ENCODE results near the gene SAP130.

Gene SAP130

DNA sequence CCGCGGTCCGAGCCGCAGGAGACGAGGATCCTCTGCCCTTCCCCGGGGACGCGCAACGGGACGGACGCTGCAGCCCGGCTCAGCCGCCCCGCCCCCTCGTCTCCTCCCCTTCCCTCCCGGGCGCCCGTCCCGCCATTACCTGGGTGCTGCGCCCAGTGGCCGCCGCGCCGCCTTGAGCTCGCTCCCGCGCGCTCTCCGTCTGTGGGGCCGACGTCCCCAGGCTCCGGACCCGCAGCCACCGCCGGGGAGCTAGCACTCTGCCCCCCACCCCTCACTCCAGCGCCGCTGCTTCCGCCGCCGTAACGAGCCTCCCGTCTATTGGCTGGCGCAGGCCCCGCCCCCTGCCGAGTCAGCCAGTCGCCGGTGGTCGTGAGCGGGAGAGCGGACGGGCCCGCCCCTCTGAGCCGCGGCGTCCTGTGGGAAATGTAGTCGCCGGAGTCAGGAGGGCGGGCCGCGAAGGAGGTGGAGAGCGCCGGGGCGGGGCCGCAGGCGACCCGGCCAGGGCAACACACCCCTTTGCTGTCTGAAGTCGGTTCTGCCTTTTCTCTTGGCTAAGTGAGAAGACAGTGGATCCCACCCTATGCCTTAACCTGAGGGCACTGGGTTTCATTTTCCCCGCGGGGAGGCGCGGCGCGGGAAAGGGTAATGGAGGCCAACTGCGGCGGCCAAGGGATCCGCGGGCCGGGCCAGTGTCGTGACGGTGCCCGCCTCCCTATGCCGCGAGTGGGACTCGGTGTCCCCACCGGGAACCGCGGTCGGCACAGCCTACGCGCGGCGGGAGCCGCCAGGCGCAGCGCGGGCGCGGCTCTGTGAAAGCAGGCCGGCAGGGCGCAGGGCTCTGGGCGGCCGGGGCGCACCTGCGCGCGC lies at the start of gene SAP130:
TSS of gene SAP130 (minus strand) at position 259 of the 867 bp plus-strand sequence. CDS start 1,767 bp downstream, outside the sequence.
- Histone ChIP-seq H3K9ac (ENCODE audit: low read length) (peak within 1 kb of the TSS; percentile 88), H3K36me3 (ENCODE audit: control insufficient read depth, insufficient read depth, low read length) (peaks cover 7% of the 10 kb centered on the region), H3K27me3 (ENCODE audit: control insufficient read depth, insufficient read depth, low read length) (peaks cover 21% of the 10 kb centered on the region), H3K27ac (ENCODE audit: low read depth, low read length) (peak within 1 kb of the TSS; percentile 88), H3K4me3 (ENCODE audit: low read depth, low read length) (peak within 1 kb of the TSS; percentile 95), H3K4me1 (ENCODE audit: control insufficient read depth, insufficient read depth, low read length) (no peaks in the 10 kb centered on the region), H3K9me3 (ENCODE audit: control insufficient read depth, insufficient read depth, low read depth, low read length) (peaks cover 11% of the 10 kb centered on the region)

DNA sequence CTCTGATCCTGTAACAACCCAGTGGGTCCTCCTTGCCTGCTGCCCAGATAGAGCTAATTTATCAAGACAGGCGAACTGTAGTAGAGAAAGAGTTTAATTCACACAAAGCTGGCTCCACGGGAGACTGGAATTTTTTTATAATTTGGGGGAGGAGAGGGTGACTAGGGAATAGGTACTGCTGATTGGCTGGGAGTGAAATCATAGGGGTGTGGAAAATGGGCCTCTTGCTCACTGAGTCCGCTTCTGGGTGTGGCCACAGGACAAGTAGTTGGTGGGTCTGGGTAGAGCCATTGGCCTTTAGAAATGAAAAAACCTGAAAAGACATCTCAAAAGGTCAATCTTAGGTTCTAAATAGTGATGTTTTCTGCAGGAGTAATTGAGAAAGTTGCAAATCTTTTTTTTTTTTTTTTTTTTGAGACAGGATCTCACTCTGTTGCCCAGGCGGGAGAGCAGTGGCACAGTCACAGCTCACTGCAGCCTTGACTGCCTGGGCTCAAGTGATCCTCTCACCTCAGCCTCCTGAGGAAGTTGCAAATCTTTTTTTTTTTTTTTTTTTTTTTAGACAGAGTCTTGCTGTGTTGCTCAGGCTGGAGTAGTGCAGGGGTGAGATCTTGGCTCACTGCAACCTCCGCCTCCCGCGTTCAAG lies 48.7 kb upstream of the SAP130 start:
- H3K9me3 ChIP-seq (ENCODE audit: control insufficient read depth, insufficient read depth, low read depth, low read length): 0 out of 2 replicates have a peak, but pooled peaks cover 4% of the 10 kb centered on the region
- H3K4me1 ChIP-seq (ENCODE audit: control insufficient read depth, insufficient read depth, low read length): no peaks in the 10 kb centered on the region
- no peak overlapping the region for H3K27ac ChIP-seq (ENCODE audit: low read depth, low read length)
- H3K36me3 ChIP-seq (ENCODE audit: control insufficient read depth, insufficient read depth, low read length): no peaks in the 10 kb centered on the region
- H3K27me3 ChIP-seq (ENCODE audit: control insufficient read depth, insufficient read depth, low read length): no peaks in the 10 kb centered on the region
- no peak overlapping the region for H3K4me3 ChIP-seq (ENCODE audit: low read depth, low read length)
- no peak overlapping the region for H3K9ac ChIP-seq (ENCODE audit: low read length)

DNA sequence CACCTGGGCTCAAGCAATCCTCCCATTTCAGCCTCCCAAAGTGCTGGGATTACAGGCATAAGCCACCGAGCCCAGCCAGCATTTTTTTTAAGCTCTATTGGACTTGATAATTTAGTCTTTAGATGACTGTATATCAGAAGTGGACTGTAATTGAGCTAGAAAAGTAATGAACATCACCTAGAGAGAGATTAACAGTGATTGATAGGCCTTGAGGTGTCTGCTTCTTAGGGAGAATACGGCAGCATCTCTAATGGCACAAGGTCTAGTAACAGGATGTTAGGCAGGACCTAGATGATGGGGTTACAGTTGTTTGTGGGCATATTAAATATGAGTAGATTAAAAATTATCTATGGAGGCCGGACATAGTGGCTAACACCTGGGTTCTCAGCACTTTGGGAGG lies 45.4 kb upstream of the SAP130 start:
- Histone ChIP-seq H3K27me3 (ENCODE audit: control insufficient read depth, insufficient read depth, low read length) (no peaks in the 10 kb centered on the region), H3K27ac (ENCODE audit: low read depth, low read length) (no peak overlapping the region), H3K9me3 (ENCODE audit: control insufficient read depth, insufficient read depth, low read depth, low read length) (0 out of 2 replicates have a peak, but pooled peaks cover 4% of the 10 kb centered on the region), H3K4me3 (ENCODE audit: low read depth, low read length) (no peak overlapping the region), H3K4me1 (ENCODE audit: control insufficient read depth, insufficient read depth, low read length) (no peaks in the 10 kb centered on the region), H3K9ac (ENCODE audit: low read length) (no peak overlapping the region), H3K36me3 (ENCODE audit: control insufficient read depth, insufficient read depth, low read length) (no peaks in the 10 kb centered on the region)

DNA sequence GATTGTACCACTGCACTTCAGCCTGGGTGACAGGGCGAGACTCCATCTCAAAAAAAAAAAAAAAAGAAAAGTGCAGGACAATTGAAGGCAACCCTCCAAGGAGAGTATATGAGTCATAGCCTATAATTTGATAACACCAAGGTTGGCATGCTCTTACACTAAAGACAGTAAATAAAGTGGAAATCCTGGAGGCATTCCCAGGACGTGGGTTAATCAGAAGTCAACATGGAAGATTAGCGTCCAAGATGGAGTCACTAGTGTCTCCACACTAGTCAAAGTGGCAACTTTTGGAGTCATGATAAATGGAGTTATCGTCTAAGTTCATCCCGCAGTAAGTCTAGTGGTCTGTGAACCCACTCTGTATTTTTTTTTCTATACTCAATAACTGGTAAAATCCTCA lies 41.9 kb upstream of the SAP130 start:
- no peak overlapping the region for H3K27ac ChIP-seq (ENCODE audit: low read depth, low read length)
- H3K9ac ChIP-seq (ENCODE audit: low read length): no peak overlapping the region
- no peaks in the 10 kb centered on the region for H3K4me1 ChIP-seq (ENCODE audit: control insufficient read depth, insufficient read depth, low read length)
- H3K36me3 ChIP-seq (ENCODE audit: control insufficient read depth, insufficient read depth, low read length): no peaks in the 10 kb centered on the region
- H3K27me3 ChIP-seq (ENCODE audit: control insufficient read depth, insufficient read depth, low read length): no peaks in the 10 kb centered on the region
- H3K9me3 ChIP-seq (ENCODE audit: control insufficient read depth, insufficient read depth, low read depth, low read length): no peaks in the 10 kb centered on the region
- H3K4me3 ChIP-seq (ENCODE audit: low read depth, low read length): no peak overlapping the region

DNA sequence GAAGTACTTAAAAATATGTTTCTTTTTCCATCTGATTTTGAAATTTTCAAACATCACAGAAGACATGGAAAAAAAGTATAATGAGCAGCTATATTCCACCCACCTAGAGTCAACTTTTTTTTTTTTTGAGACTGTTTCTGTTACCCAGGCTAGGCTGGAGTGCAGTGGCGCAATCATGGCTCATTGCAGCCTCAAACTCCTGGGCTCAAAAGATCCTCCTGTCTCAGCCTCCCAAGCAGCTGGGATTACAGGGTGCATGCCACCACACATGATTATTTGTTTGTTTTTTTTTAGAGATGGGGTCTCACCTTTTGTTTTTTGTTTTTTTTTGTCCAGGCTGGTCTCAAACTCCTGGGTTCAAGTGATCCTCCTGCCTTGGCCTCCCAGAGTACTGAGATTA lies 36.5 kb upstream of the SAP130 start:
- Histone ChIP-seq H3K27me3 (ENCODE audit: control insufficient read depth, insufficient read depth, low read length) (no peaks in the 10 kb centered on the region), H3K36me3 (ENCODE audit: control insufficient read depth, insufficient read depth, low read length) (no peaks in the 10 kb centered on the region), H3K4me1 (ENCODE audit: control insufficient read depth, insufficient read depth, low read length) (no peaks in the 10 kb centered on the region), H3K4me3 (ENCODE audit: low read depth, low read length) (no peak overlapping the region), H3K9ac (ENCODE audit: low read length) (no peak overlapping the region), H3K27ac (ENCODE audit: low read depth, low read length) (no peak overlapping the region), H3K9me3 (ENCODE audit: control insufficient read depth, insufficient read depth, low read depth, low read length) (no peaks in the 10 kb centered on the region)

DNA sequence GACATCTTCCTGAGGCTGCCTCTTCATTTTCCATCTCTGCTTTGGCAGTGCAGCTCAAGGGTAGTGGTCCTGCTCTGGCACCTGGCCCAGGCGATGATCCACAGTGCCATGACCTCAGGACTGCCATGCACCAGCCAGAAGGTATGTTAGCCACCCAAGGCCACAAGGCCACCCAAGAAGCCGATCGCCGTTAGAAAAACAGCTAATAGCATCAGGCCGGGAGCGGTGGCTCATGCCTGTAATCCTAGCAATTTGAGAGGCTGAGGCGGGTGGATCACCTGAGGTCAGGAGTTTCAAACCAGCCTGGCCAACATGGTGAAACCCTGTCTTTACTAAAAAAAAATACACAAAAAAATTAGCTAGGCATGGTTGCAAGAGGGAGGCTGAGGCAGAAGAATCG lies 34.7 kb upstream of the SAP130 start:
- H3K9me3 ChIP-seq (ENCODE audit: control insufficient read depth, insufficient read depth, low read depth, low read length): no peaks in the 10 kb centered on the region
- no peaks in the 10 kb centered on the region for H3K4me1 ChIP-seq (ENCODE audit: control insufficient read depth, insufficient read depth, low read length)
- H3K4me3 ChIP-seq (ENCODE audit: low read depth, low read length): no peak overlapping the region
- H3K36me3 ChIP-seq (ENCODE audit: control insufficient read depth, insufficient read depth, low read length): no peaks in the 10 kb centered on the region
- no peaks in the 10 kb centered on the region for H3K27me3 ChIP-seq (ENCODE audit: control insufficient read depth, insufficient read depth, low read length)
- no peak overlapping the region for H3K27ac ChIP-seq (ENCODE audit: low read depth, low read length)
- no peak overlapping the region for H3K9ac ChIP-seq (ENCODE audit: low read length)

DNA sequence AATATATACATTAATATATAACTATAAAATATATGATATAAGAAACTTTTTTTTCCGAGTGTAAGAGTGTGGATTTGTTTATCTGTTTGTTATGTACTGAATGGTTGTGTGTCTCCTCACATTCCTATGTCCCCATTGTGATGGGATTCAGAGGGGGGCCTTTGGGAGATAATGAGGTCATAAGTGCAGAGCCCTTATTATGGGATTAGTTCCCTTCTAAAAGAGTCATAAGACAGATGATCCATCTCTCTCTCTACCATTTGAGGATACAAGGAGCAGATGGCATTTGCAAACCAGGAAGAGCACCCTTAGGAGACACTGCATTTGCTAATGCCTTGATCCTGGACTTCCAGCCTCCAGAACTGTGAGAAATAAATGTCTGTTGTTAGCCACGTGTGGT lies 30.3 kb upstream of the SAP130 start:
- Histone ChIP-seq H3K4me1 (ENCODE audit: control insufficient read depth, insufficient read depth, low read length) (no peaks in the 10 kb centered on the region), H3K4me3 (ENCODE audit: low read depth, low read length) (no peak overlapping the region), H3K27ac (ENCODE audit: low read depth, low read length) (no peak overlapping the region)

DNA sequence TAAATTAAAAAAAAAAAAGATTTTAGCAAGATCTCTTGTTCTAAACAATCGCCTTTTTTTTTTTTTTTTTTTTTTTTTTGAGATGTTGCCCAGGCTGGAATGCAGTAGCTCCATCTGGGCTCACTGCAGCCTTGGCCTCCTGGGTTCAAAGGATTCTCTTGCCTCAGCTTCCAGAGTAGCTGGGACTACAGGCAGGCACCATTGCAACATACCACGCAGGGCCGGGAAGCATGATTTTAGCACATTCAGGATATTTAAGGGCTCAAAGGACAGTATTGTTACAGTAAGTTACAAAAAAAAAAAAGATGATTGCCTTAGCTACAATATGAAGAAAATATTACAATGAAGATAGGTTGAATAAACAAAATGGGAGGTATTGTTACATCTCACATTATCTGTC lies 29.5 kb upstream of the SAP130 start:
- no peaks in the 10 kb centered on the region for H3K36me3 ChIP-seq (ENCODE audit: control insufficient read depth, insufficient read depth, low read length)
- no peak overlapping the region for H3K9ac ChIP-seq (ENCODE audit: low read length)
- no peaks in the 10 kb centered on the region for H3K27me3 ChIP-seq (ENCODE audit: control insufficient read depth, insufficient read depth, low read length)
- H3K27ac ChIP-seq (ENCODE audit: low read depth, low read length): no peak overlapping the region
- H3K9me3 ChIP-seq (ENCODE audit: control insufficient read depth, insufficient read depth, low read depth, low read length): no peaks in the 10 kb centered on the region
- no peaks in the 10 kb centered on the region for H3K4me1 ChIP-seq (ENCODE audit: control insufficient read depth, insufficient read depth, low read length)
- H3K4me3 ChIP-seq (ENCODE audit: low read depth, low read length): no peak overlapping the region

More for the DNA sequence above, 30.3 kb upstream of the SAP130 start:
- Histone ChIP-seq H3K36me3 (ENCODE audit: control insufficient read depth, insufficient read depth, low read length) (no peaks in the 10 kb centered on the region), H3K27me3 (ENCODE audit: control insufficient read depth, insufficient read depth, low read length) (no peaks in the 10 kb centered on the region), H3K9me3 (ENCODE audit: control insufficient read depth, insufficient read depth, low read depth, low read length) (no peaks in the 10 kb centered on the region), H3K9ac (ENCODE audit: low read length) (no peak overlapping the region)

DNA sequence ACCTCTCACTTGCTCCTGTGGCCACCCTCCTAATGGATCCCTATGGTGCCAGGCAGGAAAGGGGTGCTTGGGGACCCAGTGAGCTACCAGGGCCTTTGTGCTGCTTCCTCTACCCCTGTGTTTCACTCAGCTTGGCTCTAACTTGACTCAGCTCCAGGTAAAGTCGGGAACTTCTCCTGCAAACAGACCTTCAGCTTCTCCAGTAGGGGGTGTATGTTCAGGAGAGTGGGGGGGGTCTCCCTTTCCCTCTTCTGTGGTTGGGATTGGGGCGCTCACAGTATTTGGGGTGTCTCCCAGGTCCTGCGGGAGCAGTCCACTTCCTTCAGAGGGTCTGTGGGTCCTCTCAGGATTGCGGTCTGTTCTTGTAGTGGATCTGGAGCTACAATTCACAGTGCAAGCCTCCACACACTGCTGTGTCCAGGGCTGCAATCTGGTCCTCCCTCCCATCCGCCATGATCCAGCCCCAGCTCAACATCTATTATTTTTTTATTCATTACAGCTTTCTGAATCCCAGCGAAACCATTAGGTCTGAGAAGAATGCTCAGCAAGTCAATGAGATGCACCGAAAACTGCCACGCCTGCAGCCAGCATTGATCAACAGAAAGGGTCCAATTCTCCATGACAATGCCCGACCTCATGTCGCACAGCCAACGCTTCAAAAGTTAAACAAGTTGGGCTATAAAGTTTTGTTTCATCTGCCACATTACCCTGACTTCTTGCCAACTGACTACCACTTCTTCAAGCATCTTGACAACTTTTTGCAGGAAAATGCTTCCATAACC lies 26.4 kb upstream of the SAP130 start:
- Histone ChIP-seq H3K27me3 (ENCODE audit: control insufficient read depth, insufficient read depth, low read length) (no peaks in the 10 kb centered on the region), H3K9me3 (ENCODE audit: control insufficient read depth, insufficient read depth, low read depth, low read length) (peaks cover 2% of the 10 kb centered on the region; the same call in 1 of the 2 replicates), H3K4me1 (ENCODE audit: control insufficient read depth, insufficient read depth, low read length) (no peaks in the 10 kb centered on the region)

DNA sequence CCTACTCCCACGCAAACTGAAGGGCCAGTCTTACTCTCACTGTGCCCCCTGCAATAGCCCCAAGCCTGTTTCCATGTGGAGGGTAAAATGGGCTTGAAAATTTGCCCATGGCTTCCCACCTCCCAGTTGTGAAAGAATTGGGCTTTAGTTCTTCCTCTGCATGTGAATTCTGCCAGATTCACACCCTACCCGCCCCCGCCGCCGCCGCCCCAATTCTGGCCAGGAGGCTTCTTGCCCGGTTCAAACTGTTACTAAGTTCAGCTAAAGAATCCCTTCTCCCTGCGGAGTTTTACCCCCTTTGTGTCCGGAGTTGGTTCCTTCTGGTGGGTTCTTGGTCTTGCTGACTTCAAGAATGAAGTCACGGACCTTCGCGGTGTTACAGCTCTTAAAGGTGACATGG lies 25.5 kb upstream of the SAP130 start:
- Histone ChIP-seq H3K9me3 (ENCODE audit: control insufficient read depth, insufficient read depth, low read depth, low read length) (peaks cover 2% of the 10 kb centered on the region; the same call in 1 of the 2 replicates), H3K27me3 (ENCODE audit: control insufficient read depth, insufficient read depth, low read length) (no peaks in the 10 kb centered on the region), H3K4me1 (ENCODE audit: control insufficient read depth, insufficient read depth, low read length) (no peaks in the 10 kb centered on the region)

More for the DNA sequence above, 26.4 kb upstream of the SAP130 start:
- Histone ChIP-seq H3K36me3 (ENCODE audit: control insufficient read depth, insufficient read depth, low read length) (no peaks in the 10 kb centered on the region), H3K9ac (ENCODE audit: low read length) (no peak overlapping the region), H3K4me3 (ENCODE audit: low read depth, low read length) (no peak overlapping the region), H3K27ac (ENCODE audit: low read depth, low read length) (no peak overlapping the region)

More for the DNA sequence above, 25.5 kb upstream of the SAP130 start:
- no peaks in the 10 kb centered on the region for H3K36me3 ChIP-seq (ENCODE audit: control insufficient read depth, insufficient read depth, low read length)
- H3K4me3 ChIP-seq (ENCODE audit: low read depth, low read length): no peak overlapping the region
- no peak overlapping the region for H3K9ac ChIP-seq (ENCODE audit: low read length)
- no peak overlapping the region for H3K27ac ChIP-seq (ENCODE audit: low read depth, low read length)

Measured in HUES6 (cell line).